ENCODE measurements around the gene FOCAD. TPM values are rescaled to one million over a fixed set of nuclear protein-coding genes. Genes with fewer than 3 reads are reported as not detected.

FOCAD gene
- total RNA-seq, 1 experiment from 2014 or later = 43.3 TPM

DNA sequence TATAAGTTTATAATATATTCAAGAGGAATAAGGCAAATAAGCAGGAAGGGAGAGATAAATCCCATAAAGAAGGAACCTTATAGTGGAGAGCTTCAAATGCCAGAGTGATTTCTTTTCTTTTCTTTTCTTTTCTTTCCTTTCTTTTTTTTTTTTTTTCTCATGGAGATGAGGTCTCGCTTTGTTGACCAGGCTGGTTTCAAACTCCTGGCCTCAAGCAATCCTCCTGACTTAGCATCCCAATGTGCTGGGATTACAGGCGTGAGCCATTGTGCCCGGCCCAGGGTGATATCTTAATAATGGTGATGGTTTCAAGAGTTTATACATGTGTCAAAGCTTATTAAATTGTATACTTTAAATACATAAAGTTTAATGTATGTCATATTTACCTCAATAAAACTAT is 19.6 kb upstream of the FOCAD start:
- no peak overlapping the region for H2BK12ac ChIP-seq (ENCODE audit: insufficient read length, low read depth, low read length)
- H3K14ac ChIP-seq (ENCODE audit: insufficient read depth, low read length) = no peak overlapping the region
- TF ChIP-seq CTCF (conservative IDR thresholded peaks at IDR 0.05) = no peak
- peaks cover 2% of the 10 kb centered on the region for H3K23me2 ChIP-seq (ENCODE audit: insufficient read length, low read depth, low read length, poor library complexity, severe bottlenecking)
- H4K5ac ChIP-seq (ENCODE audit: insufficient read length, low read depth, low read length) = no peak overlapping the region
- no peak overlapping the region for H3K23ac ChIP-seq (ENCODE audit: insufficient read length, low read depth, low read length)
- no peak overlapping the region for H2BK120ac ChIP-seq (ENCODE audit: low read depth, low read length, poor library complexity, severe bottlenecking)
- Mint-ChIP-seq H3K9me3 (no peaks in the 10 kb centered on the region), H3K27me3 (ENCODE audit: low read depth) (no peaks in the 10 kb centered on the region), H3K36me3 (ENCODE audit: insufficient read depth in 1 of 3, low read depth in 3 of 3) (peaks cover 0 to 14% (median 5%) of the 10 kb centered on the region in 3 experiments; a peak in 5 of 7 replicates), H3K4me3 (no peak overlapping the region), H3K4me1 (peaks cover 35 to 56% of the 10 kb centered on the region in 2 experiments), H3K27ac (peak overlapping the region in 1 of 3 experiments; percentile 70; a peak in 1 of 7 replicates)
- H2BK5ac ChIP-seq (ENCODE audit: insufficient read length, low read length) = no peak overlapping the region
- H3K27ac ChIP-seq (ENCODE audit: insufficient read length, low read depth, low read length) = no peak overlapping the region
- H2AFZ ChIP-seq (ENCODE audit: low read length) = no peak overlapping the region
- peak; percentile 54 for DNase-seq
- no peak overlapping the region for H3K4me2 ChIP-seq (ENCODE audit: insufficient read depth, insufficient read length, low read length)
- no peak overlapping the region for H4K8ac ChIP-seq (replicated peaks; ENCODE audit: insufficient read length, low read depth, low read length)
- H3K9ac ChIP-seq (ENCODE audit: extremely low read depth, insufficient read length, low read length) = no peak overlapping the region
- WGBS (ENCODE audit: extremely low coverage, insufficient read length, low lambda C conversion rate) = no CpG with 5 or more reads among the region's 3 CpGs
- H3K27me3 ChIP-seq (ENCODE audit: insufficient read depth, low read length) = no peaks in the 10 kb centered on the region
- no peak overlapping the region for H2AK5ac ChIP-seq (ENCODE audit: insufficient read length, low read length)
- peaks cover 10% of the 10 kb centered on the region; the same call in 1 of the 2 replicates for H3K79me2 ChIP-seq (ENCODE audit: insufficient read depth, low read length)
- H3K56ac ChIP-seq (ENCODE audit: insufficient read length, low read depth, low read length) = no peak overlapping the region
- H3K18ac ChIP-seq (ENCODE audit: insufficient read length, low read depth, low read length) = no peak overlapping the region
- no peak overlapping the region for H3T11ph ChIP-seq (ENCODE audit: low read length)
- H4K91ac ChIP-seq (ENCODE audit: insufficient read length, low read depth, low read length) = no peak overlapping the region
- H3K4ac ChIP-seq (ENCODE audit: low read depth, low read length) = no peak overlapping the region
- H3K79me1 ChIP-seq (ENCODE audit: insufficient read depth, low read depth, low read length, poor library complexity, severe bottlenecking) = peaks cover 2% of the 10 kb centered on the region
- H2BK15ac ChIP-seq (ENCODE audit: low read depth, low read length) = no peak overlapping the region
- no peak overlapping the region for H2BK20ac ChIP-seq (ENCODE audit: low read depth, low read length, poor library complexity, severe bottlenecking)
- H4K20me1 ChIP-seq (ENCODE audit: control insufficient read depth, insufficient read depth, insufficient read length) = no peaks in the 10 kb centered on the region
- peaks cover 13% of the 10 kb centered on the region; the same call in 1 of the 2 replicates for H3K4me1 ChIP-seq (ENCODE audit: insufficient read depth, low read length)
- no peaks in the 10 kb centered on the region for H3K9me3 ChIP-seq (ENCODE audit: control insufficient read depth, low read depth, low read length)
